Measurements from ENCODE around the gene NUTM2G.

The NUTM2G gene

DNA sequence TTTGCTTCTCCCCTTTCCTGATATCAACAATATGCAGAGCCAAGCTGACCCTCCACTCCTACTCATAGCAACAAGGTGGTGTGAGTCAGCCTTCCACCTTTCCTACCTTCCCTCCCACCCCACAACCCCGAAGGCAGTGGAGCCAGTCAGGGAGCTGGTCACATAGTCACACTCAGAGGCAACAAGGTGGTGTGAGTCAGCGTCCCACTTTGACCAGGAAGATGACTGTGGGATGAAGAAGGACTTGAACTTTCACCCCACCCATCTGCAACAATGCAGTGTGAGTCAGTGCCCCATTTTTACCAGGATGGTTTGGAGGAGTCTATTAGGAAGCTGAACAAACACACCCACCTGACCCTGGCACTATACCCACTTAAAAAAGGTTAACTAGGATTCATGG lies 44.2 kb upstream of the NUTM2G start (continued):
- TF ChIP-seq, protein P1, sequence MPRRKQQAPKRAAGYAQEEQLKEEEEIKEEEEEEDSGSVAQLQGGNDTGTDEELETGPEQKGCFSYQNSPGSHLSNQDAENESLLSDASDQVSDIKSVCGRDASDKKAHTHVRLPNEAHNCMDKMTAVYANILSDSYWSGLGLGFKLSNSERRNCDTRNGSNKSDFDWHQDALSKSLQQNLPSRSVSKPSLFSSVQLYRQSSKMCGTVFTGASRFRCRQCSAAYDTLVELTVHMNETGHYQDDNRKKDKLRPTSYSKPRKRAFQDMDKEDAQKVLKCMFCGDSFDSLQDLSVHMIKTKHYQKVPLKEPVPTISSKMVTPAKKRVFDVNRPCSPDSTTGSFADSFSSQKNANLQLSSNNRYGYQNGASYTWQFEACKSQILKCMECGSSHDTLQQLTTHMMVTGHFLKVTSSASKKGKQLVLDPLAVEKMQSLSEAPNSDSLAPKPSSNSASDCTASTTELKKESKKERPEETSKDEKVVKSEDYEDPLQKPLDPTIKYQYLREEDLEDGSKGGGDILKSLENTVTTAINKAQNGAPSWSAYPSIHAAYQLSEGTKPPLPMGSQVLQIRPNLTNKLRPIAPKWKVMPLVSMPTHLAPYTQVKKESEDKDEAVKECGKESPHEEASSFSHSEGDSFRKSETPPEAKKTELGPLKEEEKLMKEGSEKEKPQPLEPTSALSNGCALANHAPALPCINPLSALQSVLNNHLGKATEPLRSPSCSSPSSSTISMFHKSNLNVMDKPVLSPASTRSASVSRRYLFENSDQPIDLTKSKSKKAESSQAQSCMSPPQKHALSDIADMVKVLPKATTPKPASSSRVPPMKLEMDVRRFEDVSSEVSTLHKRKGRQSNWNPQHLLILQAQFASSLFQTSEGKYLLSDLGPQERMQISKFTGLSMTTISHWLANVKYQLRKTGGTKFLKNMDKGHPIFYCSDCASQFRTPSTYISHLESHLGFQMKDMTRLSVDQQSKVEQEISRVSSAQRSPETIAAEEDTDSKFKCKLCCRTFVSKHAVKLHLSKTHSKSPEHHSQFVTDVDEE (CRISPR knock-in tag; IDR thresholded peaks at IDR 0.05) = no peak
- TF ChIP-seq, protein P2, sequence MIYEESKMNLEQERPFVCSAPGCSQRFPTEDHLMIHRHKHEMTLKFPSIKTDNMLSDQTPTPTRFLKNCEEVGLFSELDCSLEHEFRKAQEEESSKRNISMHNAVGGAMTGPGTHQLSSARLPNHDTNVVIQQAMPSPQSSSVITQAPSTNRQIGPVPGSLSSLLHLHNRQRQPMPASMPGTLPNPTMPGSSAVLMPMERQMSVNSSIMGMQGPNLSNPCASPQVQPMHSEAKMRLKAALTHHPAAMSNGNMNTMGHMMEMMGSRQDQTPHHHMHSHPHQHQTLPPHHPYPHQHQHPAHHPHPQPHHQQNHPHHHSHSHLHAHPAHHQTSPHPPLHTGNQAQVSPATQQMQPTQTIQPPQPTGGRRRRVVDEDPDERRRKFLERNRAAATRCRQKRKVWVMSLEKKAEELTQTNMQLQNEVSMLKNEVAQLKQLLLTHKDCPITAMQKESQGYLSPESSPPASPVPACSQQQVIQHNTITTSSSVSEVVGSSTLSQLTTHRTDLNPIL (CRISPR knock-in tag; IDR thresholded peaks at IDR 0.05; ENCODE audit: low read depth) = no peak

DNA sequence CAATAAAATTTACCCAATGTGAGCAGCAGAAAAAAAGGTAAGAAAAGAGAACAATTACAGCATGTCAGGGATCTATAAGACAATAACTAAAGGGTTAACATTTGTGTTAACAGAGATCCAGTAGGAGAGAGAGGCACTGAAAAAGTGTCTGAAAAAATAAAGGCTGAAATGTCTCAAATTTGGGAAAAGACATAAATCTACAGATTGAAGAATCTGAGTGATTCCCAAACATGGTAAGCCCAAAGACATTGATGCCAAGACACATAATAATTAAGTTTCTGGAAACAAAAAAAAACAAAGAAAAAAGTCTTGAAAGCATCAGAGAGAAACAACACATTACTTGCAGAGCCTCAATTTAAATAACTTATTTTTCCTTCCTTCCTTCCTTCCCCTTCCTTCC lies 43.2 kb upstream of the NUTM2G start:
- TF ChIP-seq GLIS3 (CRISPR knock-in tag; IDR thresholded peaks at IDR 0.05) (no peak), ZNF8 (CRISPR knock-in tag; IDR thresholded peaks at IDR 0.05) (no peak), BACH2 (CRISPR knock-in tag; IDR thresholded peaks at IDR 0.05; ENCODE audit: borderline replicate concordance) (no peak), SNAI2 (CRISPR knock-in tag; IDR thresholded peaks at IDR 0.05) (no peak), ZNF70 (CRISPR knock-in tag; IDR thresholded peaks at IDR 0.05) (no peak), ZFP3 (CRISPR knock-in tag; IDR thresholded peaks at IDR 0.05) (no peak), CSDC2 (CRISPR knock-in tag; IDR thresholded peaks at IDR 0.05) (no peak), TCF4 (CRISPR knock-in tag; IDR thresholded peaks at IDR 0.05; ENCODE audit: borderline replicate concordance) (no peak), RARB (CRISPR knock-in tag; IDR thresholded peaks at IDR 0.05) (no peak), ZNF565 (CRISPR knock-in tag; conservative IDR thresholded peaks at IDR 0.05; ENCODE audit: low read depth) (no peak), ZFP30 (CRISPR knock-in tag; IDR thresholded peaks at IDR 0.05) (no peak), ISL1 (CRISPR knock-in tag; IDR thresholded peaks at IDR 0.05) (no peak), PPARA (CRISPR knock-in tag; IDR thresholded peaks at IDR 0.05; ENCODE audit: borderline replicate concordance) (no peak)
- TF ChIP-seq, protein P3, sequence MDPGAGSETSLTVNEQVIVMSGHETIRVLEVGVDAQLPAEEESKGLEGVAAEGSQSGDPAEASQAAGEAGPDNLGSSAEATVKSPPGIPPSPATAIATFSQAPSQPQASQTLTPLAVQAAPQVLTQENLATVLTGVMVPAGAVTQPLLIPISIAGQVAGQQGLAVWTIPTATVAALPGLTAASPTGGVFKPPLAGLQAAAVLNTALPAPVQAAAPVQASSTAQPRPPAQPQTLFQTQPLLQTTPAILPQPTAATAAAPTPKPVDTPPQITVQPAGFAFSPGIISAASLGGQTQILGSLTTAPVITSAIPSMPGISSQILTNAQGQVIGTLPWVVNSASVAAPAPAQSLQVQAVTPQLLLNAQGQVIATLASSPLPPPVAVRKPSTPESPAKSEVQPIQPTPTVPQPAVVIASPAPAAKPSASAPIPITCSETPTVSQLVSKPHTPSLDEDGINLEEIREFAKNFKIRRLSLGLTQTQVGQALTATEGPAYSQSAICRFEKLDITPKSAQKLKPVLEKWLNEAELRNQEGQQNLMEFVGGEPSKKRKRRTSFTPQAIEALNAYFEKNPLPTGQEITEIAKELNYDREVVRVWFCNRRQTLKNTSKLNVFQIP (CRISPR knock-in tag; IDR thresholded peaks at IDR 0.05; ENCODE audit: borderline replicate concordance, low read depth) = no peak
- TF ChIP-seq, protein P1 (CRISPR knock-in tag; IDR thresholded peaks at IDR 0.05) = no peak
- no peak for ATAC-seq

DNA sequence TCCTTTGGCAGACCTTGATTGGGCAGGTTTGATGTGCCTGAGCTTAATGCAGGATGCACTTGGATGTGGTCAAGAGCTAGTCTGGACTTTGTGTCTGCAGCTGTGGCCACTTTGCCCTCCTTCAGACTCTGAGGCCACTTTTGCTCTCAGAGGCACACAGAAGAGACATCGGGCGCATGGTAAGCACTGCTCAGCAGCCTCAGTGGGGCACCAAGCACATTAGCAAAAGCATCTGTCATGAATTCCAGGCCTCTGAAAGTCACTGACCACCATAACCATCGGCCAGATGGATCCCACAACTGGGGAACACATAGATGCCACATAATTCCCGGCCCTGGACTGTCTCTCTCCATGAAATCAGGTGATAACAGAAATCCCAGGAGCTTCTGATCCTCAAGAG lies 40.1 kb upstream of the NUTM2G start:
- no peak for TF ChIP-seq ARNTL (CRISPR knock-in tag; IDR thresholded peaks at IDR 0.05; ENCODE audit: borderline replicate concordance, low read depth)
- TF ChIP-seq, protein P2 (CRISPR knock-in tag; IDR thresholded peaks at IDR 0.05; ENCODE audit: low read depth) = no peak
- TF ChIP-seq ZNF70 (CRISPR knock-in tag; IDR thresholded peaks at IDR 0.05) = no peak
- TF ChIP-seq, protein P1 (CRISPR knock-in tag; IDR thresholded peaks at IDR 0.05) = no peak
- no peak for TF ChIP-seq ZNF8 (CRISPR knock-in tag; IDR thresholded peaks at IDR 0.05)
- TF ChIP-seq SNAI2 (CRISPR knock-in tag; IDR thresholded peaks at IDR 0.05) = no peak
- no peak for TF ChIP-seq PPARA (CRISPR knock-in tag; IDR thresholded peaks at IDR 0.05; ENCODE audit: borderline replicate concordance)
- TF ChIP-seq, protein P4, sequence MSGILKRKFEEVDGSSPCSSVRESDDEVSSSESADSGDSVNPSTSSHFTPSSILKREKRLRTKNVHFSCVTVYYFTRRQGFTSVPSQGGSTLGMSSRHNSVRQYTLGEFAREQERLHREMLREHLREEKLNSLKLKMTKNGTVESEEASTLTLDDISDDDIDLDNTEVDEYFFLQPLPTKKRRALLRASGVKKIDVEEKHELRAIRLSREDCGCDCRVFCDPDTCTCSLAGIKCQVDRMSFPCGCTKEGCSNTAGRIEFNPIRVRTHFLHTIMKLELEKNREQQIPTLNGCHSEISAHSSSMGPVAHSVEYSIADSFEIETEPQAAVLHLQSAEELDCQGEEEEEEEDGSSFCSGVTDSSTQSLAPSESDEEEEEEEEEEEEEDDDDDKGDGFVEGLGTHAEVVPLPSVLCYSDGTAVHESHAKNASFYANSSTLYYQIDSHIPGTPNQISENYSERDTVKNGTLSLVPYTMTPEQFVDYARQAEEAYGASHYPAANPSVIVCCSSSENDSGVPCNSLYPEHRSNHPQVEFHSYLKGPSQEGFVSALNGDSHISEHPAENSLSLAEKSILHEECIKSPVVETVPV (CRISPR knock-in tag; IDR thresholded peaks at IDR 0.05) = no peak
- TF ChIP-seq ZFP3 (CRISPR knock-in tag; IDR thresholded peaks at IDR 0.05) = no peak
- TF ChIP-seq OSR1 (CRISPR knock-in tag; IDR thresholded peaks at IDR 0.05) = no peak
- ATAC-seq = no peak
